ENCODE measurements around the gene CFAP126.
"Not testable (repeated sequence)": the region's sequence is repeated elsewhere in the genome, so short reads cannot be mapped to it uniquely, and the experiment has no call there.

DNA sequence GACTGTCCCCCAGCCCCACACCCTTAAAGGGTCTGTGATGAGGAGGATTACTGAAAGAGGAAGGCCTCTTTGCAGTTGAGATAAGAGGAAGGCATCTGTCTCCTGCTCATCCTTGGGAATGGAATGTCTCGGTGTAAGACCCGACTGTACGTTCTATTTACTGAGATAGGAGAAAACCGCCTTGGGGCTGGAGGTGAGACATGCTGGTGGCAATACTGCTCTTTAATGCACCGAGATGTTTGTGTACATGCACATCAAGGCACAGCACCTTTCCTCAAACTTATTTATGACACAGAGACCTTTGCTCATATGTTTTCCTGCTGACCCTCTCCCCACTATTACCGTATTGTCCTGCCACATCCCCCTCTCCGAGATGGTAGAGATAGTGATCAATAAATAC is 45.4 kb upstream of the CFAP126 start:
- not testable (repeated sequence) for TF ChIP-seq POLR2A (IDR thresholded peaks at IDR 0.05)
- TF ChIP-seq, protein P1, sequence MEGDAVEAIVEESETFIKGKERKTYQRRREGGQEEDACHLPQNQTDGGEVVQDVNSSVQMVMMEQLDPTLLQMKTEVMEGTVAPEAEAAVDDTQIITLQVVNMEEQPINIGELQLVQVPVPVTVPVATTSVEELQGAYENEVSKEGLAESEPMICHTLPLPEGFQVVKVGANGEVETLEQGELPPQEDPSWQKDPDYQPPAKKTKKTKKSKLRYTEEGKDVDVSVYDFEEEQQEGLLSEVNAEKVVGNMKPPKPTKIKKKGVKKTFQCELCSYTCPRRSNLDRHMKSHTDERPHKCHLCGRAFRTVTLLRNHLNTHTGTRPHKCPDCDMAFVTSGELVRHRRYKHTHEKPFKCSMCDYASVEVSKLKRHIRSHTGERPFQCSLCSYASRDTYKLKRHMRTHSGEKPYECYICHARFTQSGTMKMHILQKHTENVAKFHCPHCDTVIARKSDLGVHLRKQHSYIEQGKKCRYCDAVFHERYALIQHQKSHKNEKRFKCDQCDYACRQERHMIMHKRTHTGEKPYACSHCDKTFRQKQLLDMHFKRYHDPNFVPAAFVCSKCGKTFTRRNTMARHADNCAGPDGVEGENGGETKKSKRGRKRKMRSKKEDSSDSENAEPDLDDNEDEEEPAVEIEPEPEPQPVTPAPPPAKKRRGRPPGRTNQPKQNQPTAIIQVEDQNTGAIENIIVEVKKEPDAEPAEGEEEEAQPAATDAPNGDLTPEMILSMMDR (IDR thresholded peaks at IDR 0.05), result not testable (repeated sequence)
